Coronary artery (tissue), 2 donors: Measurements from ENCODE around the gene DST.

Experiments
- DNase-seq: peaks from one replicate; pipeline ENCODE4 v3.0.0-alpha.2; 2017; ENCODE audit warnings: low spot score
- H3K27ac ChIP-seq, 2 donors: fragments of 200-600 bp; sonication (generic); one replicate each; pipeline ENCODE4 v1.5.1; 2016 to 2019
- H3K4me3 ChIP-seq: fragments of 200-600 bp; sonication (generic); 2 replicates; pipeline ENCODE4 v1.5.1; 2016; ENCODE audit warnings: mild to moderate bottlenecking, moderate library complexity
- TF ChIP-seq, protein P1 (sequence below): fragments of 200-600 bp; sonication (generic); IDR thresholded peaks from one replicate; pipeline ENCODE4 v1.5.1; 2019; ENCODE audit warnings: antibody characterized with exemption

DST gene

DNA sequence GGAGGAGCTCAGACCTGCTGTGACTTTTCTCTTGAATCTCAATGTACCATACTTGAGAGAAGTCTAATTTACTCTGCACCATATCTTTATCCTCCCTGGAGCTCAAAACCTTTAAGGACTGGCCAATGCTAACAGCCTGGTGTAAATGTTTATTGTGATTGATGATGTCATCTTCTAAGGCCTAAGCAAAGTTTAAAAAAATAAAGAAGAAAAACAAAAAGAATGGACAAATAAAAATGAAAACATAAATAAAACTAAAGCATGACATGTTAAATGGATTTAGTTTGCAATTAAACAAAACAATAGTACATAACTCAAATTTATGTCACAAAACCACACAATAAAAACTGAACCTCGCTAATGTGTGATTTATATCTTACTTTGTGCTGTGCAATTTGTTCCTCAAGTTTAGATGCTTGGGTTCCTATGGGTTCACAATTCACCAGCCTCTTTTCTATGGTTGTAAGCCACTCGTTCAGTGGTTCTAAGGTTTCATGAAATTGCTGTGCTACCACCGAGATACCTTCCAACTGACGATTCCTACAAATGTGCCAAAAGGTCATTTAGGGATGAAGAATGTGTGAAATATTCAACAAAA is 113.0 kb downstream of the DST start:
- DNase-seq, result no peak
- TF ChIP-seq, protein P1, sequence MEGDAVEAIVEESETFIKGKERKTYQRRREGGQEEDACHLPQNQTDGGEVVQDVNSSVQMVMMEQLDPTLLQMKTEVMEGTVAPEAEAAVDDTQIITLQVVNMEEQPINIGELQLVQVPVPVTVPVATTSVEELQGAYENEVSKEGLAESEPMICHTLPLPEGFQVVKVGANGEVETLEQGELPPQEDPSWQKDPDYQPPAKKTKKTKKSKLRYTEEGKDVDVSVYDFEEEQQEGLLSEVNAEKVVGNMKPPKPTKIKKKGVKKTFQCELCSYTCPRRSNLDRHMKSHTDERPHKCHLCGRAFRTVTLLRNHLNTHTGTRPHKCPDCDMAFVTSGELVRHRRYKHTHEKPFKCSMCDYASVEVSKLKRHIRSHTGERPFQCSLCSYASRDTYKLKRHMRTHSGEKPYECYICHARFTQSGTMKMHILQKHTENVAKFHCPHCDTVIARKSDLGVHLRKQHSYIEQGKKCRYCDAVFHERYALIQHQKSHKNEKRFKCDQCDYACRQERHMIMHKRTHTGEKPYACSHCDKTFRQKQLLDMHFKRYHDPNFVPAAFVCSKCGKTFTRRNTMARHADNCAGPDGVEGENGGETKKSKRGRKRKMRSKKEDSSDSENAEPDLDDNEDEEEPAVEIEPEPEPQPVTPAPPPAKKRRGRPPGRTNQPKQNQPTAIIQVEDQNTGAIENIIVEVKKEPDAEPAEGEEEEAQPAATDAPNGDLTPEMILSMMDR, result no peak
- Histone ChIP-seq H3K27ac (no peak overlapping the region), H3K4me3 (no peak overlapping the region)

- peak overlapping the region; percentile 12 to 49 for H3K27ac ChIP-seq
Measured at GRCh38 chr6:56528412-56528841, 114.3 kb downstream of the DST start.

GRCh38 chr6:56527934-56528333 is 114.8 kb downstream of the DST start:
- no peak for DNase-seq
- H3K4me3 ChIP-seq, result no peak overlapping the region
- peak overlapping the region; percentile 12 to 49 for H3K27ac ChIP-seq
- TF ChIP-seq, protein P1, result no peak

More at GRCh38 chr6:56528412-56528841, 114.3 kb downstream of the DST start:
- DNase-seq, result no peak
- H3K4me3 ChIP-seq, result no peak overlapping the region
- TF ChIP-seq, protein P1, result no peak

GRCh38 chr6:56526860-56527544 is 115.7 kb downstream of the DST start:
- no peak for DNase-seq
- no peak overlapping the region for H3K4me3 ChIP-seq
- TF ChIP-seq, protein P1, result no peak
- H3K27ac ChIP-seq, result peak overlapping the region; percentile 24 to 55

DNA sequence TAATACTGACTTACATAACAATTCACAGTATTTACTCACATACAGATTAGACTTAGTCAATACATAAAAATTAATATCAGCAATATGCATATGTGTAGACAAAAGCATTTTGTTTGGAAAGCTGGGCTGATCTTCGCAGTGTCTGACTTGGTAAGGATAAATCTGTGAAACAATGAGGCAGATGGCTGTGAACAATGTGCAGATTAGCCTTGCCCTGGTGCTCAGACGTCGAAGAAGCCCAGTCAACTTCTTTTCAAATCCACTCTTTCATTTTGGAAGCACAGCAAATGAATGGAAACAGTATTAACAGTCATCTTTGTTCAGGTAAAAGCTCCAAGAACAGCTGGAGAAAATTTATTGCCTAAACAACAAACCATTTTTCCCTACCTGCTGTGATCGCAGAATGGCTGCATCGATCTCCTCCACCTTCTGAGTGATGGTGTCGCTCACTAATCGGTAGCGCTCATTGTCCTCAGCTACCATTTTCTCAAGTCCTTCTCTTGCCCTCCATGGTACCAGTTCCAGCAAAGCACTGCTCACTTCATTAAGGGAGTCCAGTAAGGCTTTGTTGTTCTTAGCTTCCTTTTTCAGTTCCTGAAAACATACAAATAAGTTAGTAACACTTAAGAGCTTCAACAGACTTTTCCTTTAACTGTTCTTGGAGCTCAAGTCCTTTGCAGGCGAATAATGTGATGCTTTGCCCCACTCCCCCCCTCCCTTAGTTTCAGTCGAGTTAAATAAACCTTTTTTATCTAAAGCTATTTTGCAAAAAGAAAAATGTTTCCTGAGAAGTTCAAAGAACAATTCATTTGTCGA is 116.5 kb downstream of the DST start:
- peak overlapping the region; percentile 69 to 84 for H3K27ac ChIP-seq
- DNase-seq, result no peak
- TF ChIP-seq, protein P1, result no peak
- no peak overlapping the region for H3K4me3 ChIP-seq

- TF ChIP-seq, protein P1, result no peak
- peak overlapping the region; percentile 69 to 84 for H3K27ac ChIP-seq
- DNase-seq, result no peak
- peak overlapping the region; percentile 23 for H3K4me3 ChIP-seq
Measured at GRCh38 chr6:56524891-56525703, 117.6 kb downstream of the DST start.
